Measurements from ENCODE around the gene TADA2B. TPM values are rescaled to one million over a fixed set of nuclear protein-coding genes. Genes with fewer than 3 reads are reported as not detected.
"Not testable (repeated sequence)": the region's sequence is repeated elsewhere in the genome, so short reads cannot be mapped to it uniquely, and the experiment has no call there.

TADA2B gene
- total RNA-seq, 1 donor: 16.0 TPM

DNA sequence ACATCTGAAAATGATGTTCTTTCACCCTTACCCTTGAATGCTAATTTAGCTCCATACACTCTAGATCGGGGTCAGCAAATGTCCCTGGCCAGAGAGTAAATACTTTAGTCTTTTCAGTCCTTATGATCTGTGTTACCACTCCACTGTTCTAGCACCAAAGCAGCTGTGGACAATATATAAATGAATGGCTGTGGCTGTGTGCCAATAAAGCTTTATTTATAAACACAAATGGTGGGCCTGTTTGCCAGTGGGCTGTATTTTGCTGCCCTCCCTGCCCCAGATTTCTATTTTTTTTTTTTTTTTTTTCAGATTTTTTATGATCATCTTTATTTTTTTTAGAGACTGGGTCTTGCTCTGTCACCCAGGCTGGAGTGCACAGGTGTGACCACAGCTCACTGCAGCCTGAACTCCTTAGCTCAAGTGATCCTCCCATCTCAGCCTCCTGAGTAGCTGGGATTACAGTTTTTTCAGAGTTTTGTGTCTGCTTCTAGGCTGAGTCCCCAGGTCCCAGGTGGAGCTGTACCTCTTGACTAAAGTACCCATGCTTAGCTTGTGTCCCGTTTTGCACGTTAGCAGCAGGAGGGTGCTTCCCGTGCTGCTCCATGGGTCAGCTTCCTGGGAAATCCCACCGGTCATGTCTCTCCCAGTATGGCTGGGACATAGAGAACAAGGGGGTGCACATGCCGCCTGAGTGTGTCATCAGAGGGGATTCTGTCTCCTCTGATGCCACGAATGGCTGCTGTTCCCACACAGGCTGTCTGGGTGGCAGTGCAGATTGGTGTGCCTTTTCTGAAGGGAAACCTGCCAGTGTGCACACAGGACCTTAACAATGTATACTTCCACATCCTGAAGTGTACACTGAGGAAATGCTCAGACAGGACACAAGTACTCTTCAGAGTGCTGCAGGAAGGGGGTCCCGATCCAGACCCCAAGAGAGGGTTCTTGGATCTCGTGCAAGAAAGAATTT is 40.7 kb downstream of the TADA2B start:
- H3K4me3 ChIP-seq (ENCODE audit: low read depth, low read length): peak overlapping the region; percentile 9
- no peak for DNase-seq (ENCODE audit: low read depth)
- TF ChIP-seq, protein P1, sequence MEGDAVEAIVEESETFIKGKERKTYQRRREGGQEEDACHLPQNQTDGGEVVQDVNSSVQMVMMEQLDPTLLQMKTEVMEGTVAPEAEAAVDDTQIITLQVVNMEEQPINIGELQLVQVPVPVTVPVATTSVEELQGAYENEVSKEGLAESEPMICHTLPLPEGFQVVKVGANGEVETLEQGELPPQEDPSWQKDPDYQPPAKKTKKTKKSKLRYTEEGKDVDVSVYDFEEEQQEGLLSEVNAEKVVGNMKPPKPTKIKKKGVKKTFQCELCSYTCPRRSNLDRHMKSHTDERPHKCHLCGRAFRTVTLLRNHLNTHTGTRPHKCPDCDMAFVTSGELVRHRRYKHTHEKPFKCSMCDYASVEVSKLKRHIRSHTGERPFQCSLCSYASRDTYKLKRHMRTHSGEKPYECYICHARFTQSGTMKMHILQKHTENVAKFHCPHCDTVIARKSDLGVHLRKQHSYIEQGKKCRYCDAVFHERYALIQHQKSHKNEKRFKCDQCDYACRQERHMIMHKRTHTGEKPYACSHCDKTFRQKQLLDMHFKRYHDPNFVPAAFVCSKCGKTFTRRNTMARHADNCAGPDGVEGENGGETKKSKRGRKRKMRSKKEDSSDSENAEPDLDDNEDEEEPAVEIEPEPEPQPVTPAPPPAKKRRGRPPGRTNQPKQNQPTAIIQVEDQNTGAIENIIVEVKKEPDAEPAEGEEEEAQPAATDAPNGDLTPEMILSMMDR (IDR thresholded peaks at IDR 0.05; ENCODE audit: insufficient read depth, low read depth, low read length): no peak

DNA sequence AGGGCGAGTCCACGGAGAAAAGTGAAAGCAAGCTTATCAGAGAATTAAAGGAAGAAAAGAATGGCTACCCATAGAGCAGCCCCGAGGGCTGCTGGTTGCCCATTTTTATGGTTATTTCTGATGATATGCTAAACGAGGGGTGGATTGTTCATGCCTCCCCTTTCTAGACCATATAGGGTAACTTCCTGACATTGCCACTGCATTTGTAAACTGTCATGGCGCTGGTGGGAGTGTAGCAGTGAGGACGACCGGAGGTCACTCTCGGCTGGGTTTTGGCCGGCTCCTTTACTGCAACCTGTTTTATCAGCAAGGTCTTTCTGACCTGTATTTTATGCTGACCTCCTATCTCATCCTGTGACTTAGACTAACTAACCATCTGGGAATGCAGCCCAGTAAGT is 41.4 kb downstream of the TADA2B start:
- DNase-seq (ENCODE audit: low read depth): not testable (repeated sequence)
- peak overlapping the region; percentile 9 for H3K4me3 ChIP-seq (ENCODE audit: low read depth, low read length)

DNA sequence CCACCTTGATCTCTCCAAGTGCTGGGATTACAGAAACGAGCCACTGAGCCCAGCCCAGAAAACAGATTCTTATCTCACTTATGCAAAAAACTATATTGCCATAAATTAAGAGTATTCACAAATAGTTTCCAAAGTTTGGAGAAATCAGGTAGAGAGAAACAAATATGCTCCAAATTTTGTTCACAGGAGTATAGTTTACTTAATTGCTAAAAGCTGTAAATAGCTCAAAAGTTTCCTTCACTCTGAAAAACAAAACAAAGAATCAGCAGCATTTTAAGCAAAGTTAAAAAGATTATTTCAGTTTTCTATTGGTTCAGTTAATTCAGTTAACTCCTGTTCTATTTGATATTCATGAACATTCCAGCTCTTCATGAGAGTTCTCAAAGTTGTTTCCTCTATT is 43.2 kb downstream of the TADA2B start:
- H3K4me3 ChIP-seq (ENCODE audit: low read depth, low read length): no peak overlapping the region
- TF ChIP-seq, protein P1 (IDR thresholded peaks at IDR 0.05; ENCODE audit: insufficient read depth, low read depth, low read length): no peak
- no peak for DNase-seq (ENCODE audit: low read depth)

DNA sequence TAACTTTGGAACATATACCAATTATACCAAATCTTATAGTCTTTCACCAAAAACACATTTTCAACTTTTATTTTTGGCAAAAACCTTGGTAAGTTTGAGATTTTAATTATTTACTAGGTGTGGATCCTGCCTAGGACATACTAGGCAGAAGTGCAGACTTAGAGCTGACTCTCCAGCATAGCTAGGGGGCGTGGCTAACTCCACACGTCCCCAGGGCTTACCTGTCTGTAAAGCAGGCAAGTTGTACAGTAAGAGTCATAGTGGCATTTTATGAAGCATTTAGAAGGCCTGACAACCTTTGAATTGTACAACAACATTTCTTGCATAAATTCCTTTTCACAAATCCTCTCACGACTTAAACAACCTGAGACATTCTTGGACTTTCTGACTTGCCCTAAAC is 43.9 kb downstream of the TADA2B start:
- TF ChIP-seq, protein P1 (IDR thresholded peaks at IDR 0.05; ENCODE audit: insufficient read depth, low read depth, low read length): no peak
- no peak overlapping the region for H3K4me3 ChIP-seq (ENCODE audit: low read depth, low read length)

DNA sequence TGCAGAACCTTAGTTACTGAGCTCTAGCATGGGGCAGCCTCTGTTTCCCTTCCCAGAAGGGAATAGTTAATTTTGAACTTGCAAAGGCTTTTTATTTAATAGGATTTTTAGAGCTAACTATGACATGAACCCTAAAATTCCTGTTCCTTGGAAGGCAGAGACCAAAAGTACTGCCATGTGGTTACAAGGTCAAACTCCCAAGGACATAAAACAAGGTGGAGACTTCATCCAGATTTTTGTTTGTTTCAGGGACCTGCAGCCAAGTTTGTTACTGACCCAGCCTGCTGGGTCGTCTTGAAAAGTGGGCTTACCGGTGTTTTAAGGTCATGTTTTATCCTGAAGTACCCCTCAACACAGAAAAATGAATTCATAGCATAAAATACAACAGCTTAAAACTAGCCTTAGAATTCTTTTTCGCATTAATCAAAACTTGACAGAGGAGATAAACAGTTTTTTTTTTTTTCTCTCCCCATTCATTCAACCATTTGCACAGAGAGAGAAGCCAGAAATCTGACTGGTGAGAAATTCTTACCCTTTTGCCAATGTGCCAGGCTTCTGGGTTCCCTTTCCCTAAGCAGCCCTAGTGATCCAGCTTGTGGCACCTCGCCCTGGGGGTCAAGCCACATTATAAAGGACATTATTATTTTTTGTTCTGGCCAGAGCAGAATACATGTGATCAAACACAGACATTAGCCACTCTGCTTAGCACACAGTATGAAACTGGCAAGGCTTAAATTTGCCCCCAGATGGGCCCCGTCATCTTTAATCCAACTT is 46.2 kb downstream of the TADA2B start:
- no peak for DNase-seq (ENCODE audit: low read depth)
- TF ChIP-seq, protein P1 (IDR thresholded peaks at IDR 0.05; ENCODE audit: insufficient read depth, low read depth, low read length): no peak
- H3K4me3 ChIP-seq (ENCODE audit: low read depth, low read length): no peak overlapping the region

More for the DNA sequence above, 43.9 kb downstream of the TADA2B start:
- no peak for DNase-seq (ENCODE audit: low read depth)

DNA sequence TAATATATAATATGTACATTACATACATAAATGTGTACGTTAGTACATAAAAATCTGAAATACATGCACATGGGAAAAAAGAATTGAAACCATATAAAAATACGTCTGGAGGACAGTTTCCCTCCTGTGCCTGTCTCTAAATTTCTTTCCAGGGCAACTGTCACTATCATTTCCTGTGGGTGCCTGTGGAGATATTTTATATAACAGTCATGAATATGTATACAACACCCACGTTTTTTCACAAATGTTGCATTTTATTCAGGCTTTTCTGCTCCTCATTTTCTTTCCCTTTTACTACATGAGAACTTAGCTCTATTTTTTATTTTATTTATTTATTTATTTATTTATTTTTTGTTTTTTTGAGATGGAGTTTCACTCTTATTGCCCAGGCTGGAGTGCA is 48.9 kb downstream of the TADA2B start:
- TF ChIP-seq, protein P1 (IDR thresholded peaks at IDR 0.05; ENCODE audit: insufficient read depth, low read depth, low read length): no peak
- H3K4me3 ChIP-seq (ENCODE audit: low read depth, low read length): no peak overlapping the region
- no peak for DNase-seq (ENCODE audit: low read depth)

DNA sequence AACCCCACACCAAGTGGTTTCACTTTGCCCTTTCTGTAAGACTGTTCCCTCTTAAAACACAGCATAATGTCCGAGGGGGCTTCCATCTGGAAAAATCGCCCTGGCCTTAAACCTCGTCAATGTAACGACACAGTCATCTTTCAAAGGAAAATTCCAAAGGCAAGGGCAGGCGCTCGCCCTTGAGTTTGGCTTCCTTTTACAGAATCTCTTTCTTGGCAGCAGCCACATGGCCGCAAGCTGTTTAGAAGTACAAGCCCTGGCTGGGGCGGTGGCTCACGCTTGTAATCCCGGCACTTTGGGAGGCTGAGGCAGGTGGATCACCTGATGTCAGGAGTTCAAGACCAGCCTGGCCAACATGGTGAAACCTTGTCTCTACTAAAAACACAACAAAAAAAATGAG is 51.7 kb downstream of the TADA2B start:
- no peak overlapping the region for H3K4me3 ChIP-seq (ENCODE audit: low read depth, low read length)
- no peak for DNase-seq (ENCODE audit: low read depth)
- TF ChIP-seq, protein P1 (IDR thresholded peaks at IDR 0.05; ENCODE audit: insufficient read depth, low read depth, low read length): no peak
